ENCODE results near the gene PIK3CA.

PIK3CA gene

GRCh38 chr3:179156170-179156569 lies 8.0 kb downstream of the PIK3CA start:
- in situ Hi-C loops (cut with MboI; ENCODE audit: low sequenced_read_pairs), result no loop called here

DNA sequence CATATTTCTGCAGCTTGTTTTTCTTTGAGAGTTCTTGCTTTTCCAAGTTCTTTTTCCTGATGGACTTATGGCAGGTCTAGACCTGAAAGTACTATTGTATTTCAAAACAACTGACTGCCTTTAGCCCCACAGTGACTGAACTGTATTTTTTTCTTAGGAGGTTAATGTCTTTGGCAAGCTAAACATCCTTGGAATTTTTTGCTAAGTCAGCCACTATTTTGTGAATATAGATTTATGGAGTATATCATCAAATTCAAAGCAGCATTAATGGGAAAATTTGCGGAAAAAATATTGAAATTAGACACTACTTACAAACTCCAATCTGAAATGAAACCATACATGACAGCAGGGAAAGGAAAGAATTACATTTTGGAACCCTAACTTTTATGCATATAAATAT lies 8.6 kb downstream of the PIK3CA start:
- in situ Hi-C loops (cut with MboI; ENCODE audit: low sequenced_read_pairs), result no loop called here

- in situ Hi-C loops (cut with MboI; ENCODE audit: low sequenced_read_pairs), result no loop called here
Observed at GRCh38 chr3:179158336-179159039, 10.3 kb downstream of the PIK3CA start.

- in situ Hi-C loops (cut with MboI; ENCODE audit: low sequenced_read_pairs), result no loop called here
Observed at GRCh38 chr3:179163503-179163902, 15.3 kb downstream of the PIK3CA start.

DNA sequence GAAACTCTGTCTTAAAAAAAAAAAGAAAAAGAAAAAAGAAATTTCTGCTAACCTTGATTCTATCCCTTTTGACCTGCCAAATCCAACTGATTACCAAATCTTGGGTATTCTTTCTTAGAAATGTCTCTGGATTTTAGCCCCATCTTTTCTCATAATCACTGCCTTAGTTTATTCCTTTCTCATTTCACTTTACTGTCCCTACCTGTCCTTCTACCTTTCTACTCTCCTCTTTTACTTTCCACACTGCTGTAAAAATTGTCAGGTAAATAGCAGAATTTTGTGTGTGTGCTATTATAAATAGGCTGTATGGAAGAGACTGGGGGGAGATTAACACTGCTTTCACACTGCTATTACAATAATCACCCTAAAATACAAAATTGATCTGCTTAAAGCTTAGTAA lies 16.7 kb downstream of the PIK3CA start:
- in situ Hi-C loops (cut with MboI; ENCODE audit: low sequenced_read_pairs), result no loop called here

- in situ Hi-C loops (cut with MboI; ENCODE audit: low sequenced_read_pairs), result no loop called here
Observed at GRCh38 chr3:179166561-179167201, 18.5 kb downstream of the PIK3CA start.

DNA sequence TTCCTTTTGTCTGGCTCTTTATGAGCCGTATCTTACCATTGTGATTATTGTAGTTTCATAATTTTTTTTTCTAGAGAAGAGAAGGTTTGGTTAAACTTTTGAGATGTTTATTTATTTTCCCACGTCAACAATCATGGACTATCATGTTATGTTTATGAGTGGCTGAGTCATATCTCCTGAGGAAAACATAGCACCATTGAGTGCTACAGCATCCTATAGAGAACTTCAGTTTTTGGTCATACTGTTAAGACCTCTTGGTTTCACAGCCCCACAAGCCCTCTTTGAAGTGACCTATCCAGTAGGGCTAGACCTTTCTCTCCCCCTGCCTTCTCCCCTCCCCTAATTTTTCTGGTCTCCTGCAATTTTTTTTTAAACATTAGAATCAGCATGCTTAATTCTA lies 20.8 kb downstream of the PIK3CA start:
- in situ Hi-C loops (cut with MboI; ENCODE audit: low sequenced_read_pairs), result no loop called here

DNA sequence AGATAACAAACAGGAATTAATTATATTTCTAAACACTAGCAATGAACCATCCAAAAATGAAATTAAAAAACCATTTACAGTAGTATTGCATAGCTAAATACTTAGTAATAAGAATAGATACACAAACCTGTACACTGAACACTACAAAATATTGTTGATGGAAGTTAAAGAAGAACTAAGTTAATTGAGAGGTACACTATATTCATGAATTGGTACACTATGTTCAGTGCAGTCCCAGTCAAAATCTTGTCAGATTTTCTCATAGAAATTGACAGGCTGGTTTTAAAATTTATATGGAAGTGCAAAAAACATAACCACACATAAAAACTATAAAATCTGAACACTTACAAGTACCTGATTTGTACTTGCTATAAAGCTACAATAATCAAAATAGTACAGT lies 24.4 kb downstream of the PIK3CA start:
- in situ Hi-C loops (cut with MboI; ENCODE audit: low sequenced_read_pairs), result no loop called here

DNA sequence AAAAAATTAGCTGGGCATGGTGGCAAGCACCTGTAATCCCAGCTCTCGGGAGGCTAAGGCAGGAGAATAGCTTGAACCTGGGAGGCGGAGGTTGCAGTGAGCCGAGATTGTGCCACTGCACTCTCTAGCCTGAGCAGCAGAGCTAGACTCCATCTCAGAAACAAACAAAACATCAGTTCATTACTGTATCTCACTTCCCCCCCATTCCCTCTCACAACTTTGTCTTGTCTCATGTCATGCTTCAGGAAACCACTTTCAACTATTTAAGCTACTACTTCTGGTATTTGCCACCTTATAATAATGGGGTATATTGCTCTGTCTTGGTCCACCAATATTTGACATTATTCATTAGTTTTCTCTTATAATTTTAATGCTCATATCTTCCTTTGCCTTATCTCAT lies 26.2 kb downstream of the PIK3CA start:
- in situ Hi-C loops (cut with MboI; ENCODE audit: low sequenced_read_pairs), result no loop called here

- in situ Hi-C loops (cut with MboI; ENCODE audit: low sequenced_read_pairs), result no loop called here
Observed at GRCh38 chr3:179174898-179175297, 26.7 kb downstream of the PIK3CA start.

DNA sequence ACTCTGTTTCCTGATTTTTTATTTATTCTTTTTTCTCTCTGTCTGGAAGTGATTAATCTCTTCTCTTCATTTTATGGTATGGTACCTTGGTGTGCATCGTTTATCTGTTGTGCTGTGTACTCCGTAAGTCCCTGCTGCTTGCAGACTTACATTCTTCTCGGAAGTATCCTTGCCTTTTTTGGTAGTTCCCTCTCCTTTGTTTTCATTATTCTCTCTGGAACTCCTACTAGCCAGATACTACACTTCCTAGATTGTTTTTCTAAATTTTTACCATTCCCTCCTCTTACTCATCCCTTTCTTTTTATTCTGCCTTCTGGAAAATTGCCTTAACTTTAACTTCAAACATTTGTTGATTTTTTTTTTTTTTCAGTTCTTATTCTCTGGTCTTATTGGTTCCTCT lies 27.2 kb downstream of the PIK3CA start:
- in situ Hi-C loops (cut with MboI; ENCODE audit: low sequenced_read_pairs), result no loop called here

GRCh38 chr3:179177611-179178010 lies 29.5 kb downstream of the PIK3CA start:
- in situ Hi-C loops (cut with MboI; ENCODE audit: low sequenced_read_pairs), result no loop called here

DNA sequence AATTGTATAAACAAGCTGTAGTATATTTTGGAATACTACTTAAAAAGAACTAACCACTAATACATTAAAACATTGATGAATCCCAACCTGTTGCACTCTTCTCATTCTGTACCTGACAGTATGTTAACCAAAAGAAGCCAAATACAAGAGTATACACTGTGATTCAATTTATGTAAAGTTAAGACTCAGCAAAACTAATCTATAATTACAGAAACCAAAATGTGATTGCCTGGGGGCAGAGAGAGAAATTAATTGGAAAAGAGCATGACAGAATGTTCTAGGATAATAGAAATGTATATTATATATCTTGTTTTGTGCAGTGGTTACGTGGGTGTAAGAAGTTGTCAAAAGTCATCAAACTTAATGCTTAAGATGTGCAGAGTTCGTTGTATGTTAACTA lies 31.1 kb downstream of the PIK3CA start:
- in situ Hi-C loops (cut with MboI; ENCODE audit: low sequenced_read_pairs), result no loop called here

DNA sequence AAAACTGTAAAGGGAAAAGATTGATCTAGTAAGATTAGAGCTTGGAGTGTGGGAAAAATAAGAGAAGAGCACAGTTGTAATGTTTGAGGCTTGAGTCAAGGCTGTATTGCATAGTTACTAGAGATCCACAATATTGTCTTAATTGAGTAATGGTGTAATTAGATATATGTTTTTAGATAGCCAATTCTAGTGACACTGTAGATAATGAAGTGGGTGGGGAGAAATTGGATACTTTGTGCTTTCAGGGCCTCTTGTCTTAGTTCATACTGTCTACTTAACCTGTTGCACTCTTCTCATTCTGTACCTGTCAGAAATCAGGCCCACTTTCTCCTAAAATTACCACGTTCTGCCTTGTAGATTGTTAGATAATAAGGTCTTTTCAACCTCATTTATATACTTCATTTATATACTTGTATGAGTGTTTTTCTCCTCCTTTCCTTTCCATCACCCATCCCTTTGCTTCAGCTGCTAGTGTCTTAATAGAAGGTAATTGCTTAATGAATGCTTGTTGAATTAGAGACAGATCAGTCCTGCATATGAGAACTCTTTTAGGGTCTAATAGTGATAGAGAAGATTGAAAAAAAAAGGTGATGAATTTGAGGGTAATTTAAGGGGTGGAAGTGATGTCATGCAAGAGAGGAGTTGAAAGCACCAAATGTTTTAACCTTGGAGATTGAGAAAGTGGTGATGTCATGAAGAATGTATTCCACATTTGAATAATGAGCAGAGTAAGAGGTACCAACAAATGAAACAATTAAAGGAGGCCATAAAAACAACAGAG lies 32.0 kb downstream of the PIK3CA start:
- in situ Hi-C loops (cut with MboI; ENCODE audit: low sequenced_read_pairs), result no loop called here

GRCh38 chr3:179181021-179181472 lies 32.9 kb downstream of the PIK3CA start:
- in situ Hi-C loops (cut with MboI; ENCODE audit: low sequenced_read_pairs), result no loop called here

- in situ Hi-C loops (cut with MboI; ENCODE audit: low sequenced_read_pairs), result no loop called here
Observed at GRCh38 chr3:179181993-179182551, 33.9 kb downstream of the PIK3CA start.

DNA sequence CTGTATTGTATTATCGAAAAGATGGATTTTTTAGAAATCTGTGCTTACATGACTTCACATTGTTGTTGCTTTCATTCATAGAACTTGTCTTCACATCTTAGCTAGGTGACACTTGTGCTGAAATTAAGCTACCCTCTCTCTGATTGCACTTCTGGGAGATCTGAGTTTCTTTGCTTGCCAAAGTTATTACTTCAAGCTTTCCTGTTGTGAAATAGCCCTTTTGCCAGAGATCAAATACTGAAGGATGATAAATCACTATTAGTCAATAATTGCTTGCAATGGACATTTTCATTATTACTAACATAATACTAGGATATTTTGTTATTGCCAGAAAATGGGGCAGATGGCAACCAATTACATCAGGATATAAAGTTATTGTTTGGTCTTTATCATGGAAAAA lies 34.7 kb downstream of the PIK3CA start:
- in situ Hi-C loops (cut with MboI; ENCODE audit: low sequenced_read_pairs), result no loop called here

DNA sequence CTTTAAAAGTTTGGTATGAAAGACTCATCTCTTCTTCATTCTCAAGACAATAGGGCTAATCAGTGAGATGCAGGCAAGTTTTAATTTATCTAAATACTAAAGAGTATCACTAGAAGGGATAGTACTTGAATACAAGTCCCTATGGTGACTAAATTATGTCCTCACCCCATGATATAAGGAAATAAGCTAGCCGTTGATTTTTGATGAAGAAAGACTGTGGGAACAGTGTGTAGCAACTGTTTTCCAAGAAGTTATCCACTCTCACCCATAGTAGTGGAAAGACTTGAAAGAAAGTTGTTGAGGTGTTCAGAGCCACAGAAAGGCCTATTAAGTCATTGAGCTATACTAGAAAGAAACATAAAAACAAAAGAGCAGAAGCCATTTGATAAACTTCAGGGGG lies 36.7 kb downstream of the PIK3CA start:
- in situ Hi-C loops (cut with MboI; ENCODE audit: low sequenced_read_pairs), result no loop called here

DNA sequence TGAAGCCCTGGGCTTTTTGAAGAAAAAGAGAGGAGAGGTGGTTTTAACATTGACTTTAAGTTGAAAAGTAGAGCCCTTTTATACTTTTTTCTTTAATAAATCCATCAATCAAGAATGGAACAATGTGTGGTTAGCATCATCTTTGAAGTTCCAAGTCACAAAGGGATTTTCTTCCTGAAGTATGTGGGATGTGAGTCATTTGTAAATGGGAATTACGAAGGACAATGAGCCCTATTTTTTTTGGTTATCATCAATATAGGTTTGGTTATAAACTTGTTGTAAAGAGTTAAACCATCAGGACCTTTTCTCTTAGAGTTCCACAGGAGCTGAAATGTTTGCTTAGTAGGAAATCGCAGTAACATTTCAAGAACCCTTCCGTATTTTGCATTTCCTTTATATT lies 38.3 kb downstream of the PIK3CA start:
- in situ Hi-C loops (cut with MboI; ENCODE audit: low sequenced_read_pairs), result no loop called here

DNA sequence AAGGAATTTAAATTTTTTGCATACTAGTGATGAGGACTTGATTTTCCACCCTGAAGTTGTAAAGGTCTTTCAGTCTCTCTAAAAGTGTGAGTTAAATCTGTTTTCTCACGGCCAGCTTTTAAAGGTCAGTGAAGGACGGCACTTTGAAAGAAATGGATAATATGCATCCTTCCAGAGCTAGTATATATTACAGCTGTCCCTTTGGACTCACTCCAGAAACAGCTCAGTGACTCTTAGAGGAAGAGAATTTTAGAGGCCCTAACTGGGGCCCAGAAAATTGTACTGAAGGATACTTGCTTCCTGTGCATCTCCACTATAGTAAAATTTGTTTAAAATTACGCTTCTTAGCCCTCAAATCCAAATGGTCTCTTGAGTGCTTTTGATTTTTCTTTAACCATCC lies 41.6 kb downstream of the PIK3CA start:
- in situ Hi-C loops (cut with MboI; ENCODE audit: low sequenced_read_pairs), result no loop called here

- in situ Hi-C loops (cut with MboI; ENCODE audit: low sequenced_read_pairs), result no loop called here
Observed at GRCh38 chr3:179190581-179190980, 42.4 kb downstream of the PIK3CA start.

- in situ Hi-C loops (cut with MboI; ENCODE audit: low sequenced_read_pairs), result no loop called here
Observed at GRCh38 chr3:179192542-179192941, 44.4 kb downstream of the PIK3CA start.
